Measurements from ENCODE around the gene FAM204A.

The FAM204A gene

GRCh38 chr10:118341791-118342637 is at the start of gene FAM204A:
TSS of gene FAM204A (minus strand) at chr10:118342324. CDS start at chr10:118336415, 5,909 bp downstream.
- DNase-seq, result peak; percentile 95

GRCh38 chr10:118383699-118384098 is 41.6 kb upstream of the FAM204A start:
- no peak for DNase-seq

GRCh38 chr10:118383063-118383689 is 41.1 kb upstream of the FAM204A start:
- DNase-seq, result no peak

DNA sequence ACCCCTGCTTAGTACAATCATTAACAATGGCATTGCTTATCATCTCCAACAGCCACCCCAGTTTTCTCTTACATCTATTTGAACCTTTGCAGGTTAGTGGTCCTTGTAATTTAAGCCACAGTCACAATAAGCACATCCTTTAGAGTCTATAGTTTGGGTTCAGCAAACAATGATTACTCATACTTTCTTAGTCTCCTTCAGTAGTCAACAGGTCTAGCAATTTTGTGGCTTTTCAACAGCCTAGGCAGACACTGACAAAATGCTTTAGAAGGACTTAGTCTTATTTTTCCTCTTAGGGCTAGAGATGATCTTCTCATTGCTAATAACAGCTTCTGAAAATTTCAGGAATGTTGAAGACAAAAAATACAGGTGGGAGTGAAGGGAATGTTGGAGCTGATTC is 32.3 kb upstream of the FAM204A start:
- no peak for DNase-seq

- no peak for DNase-seq
These were observed 31.7 kb upstream of the FAM204A start for GRCh38 chr10:118373786-118374185.

- DNase-seq, result no peak
These were observed 28.4 kb upstream of the FAM204A start for GRCh38 chr10:118370499-118370898.

- DNase-seq, result no peak
These were observed 27.6 kb upstream of the FAM204A start for GRCh38 chr10:118369641-118370205.

DNA sequence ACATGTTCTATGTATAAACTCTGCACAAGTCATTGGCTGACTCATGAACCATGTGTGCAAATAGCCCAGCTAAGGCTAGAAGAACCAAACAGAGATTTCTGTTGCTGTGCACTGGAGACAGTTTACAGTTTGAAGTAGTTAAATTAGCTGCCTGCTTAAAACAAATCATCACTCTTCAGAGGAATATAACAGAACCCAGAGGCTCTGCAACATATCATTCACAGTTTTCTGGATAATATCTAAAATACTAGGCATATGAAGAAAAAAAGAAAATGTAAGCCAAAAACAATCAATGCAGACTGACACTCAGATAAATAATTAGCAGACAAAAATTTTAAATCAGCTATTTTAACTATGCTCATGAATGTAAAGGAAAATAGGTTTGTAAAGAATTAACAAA is 23.6 kb upstream of the FAM204A start:
- no peak for DNase-seq

GRCh38 chr10:118362103-118362502 is 20.0 kb upstream of the FAM204A start:
- no peak for DNase-seq

GRCh38 chr10:118358327-118358726 is 16.2 kb upstream of the FAM204A start:
- no peak for DNase-seq

DNA sequence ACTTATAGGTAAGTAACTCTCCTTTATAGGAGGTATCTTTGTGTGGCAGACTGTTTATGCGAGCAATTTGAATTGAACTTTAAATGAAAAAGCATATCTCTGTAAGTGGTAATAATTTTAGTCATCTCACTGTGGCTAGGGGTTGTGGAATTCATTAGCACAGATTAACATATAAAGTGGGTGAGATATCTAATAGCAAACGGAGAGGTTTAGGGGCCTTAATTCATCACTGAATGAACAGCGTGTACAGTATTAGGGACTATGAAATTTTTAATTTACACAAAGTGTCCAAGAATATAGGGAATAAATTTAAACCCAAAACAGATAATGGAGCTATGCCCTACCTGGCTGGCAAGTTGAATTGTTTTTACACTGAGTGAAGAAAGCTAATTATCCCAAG is 15.7 kb upstream of the FAM204A start:
- DNase-seq, result no peak

GRCh38 chr10:118356628-118357027 is 14.5 kb upstream of the FAM204A start:
- DNase-seq, result no peak

DNA sequence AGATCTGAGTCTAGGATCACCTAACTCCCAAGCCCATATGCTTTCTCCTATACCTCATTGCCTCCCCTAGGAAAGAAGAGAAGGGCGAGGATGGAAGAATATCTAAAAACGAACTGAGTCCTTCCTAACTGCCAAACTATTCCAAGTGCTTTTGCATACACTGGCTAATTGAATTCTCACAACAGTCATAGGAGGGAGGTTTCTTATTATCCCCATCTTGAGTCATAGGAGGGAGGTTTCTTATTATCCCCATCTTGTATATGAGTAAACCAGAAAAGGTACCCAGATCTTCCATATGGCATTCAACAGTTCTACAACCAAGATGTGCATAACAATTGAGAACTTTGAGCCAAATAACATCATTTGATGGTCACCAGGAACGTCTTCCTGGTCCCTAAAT is 13.1 kb upstream of the FAM204A start:
- no peak for DNase-seq

- no peak for DNase-seq
These were observed 7.1 kb upstream of the FAM204A start for GRCh38 chr10:118349235-118349634.

- DNase-seq, result no peak
These were observed 1.4 kb upstream of the FAM204A start for GRCh38 chr10:118343549-118343948.

GRCh38 chr10:118343115-118343514 is 991 bp upstream of the FAM204A start:
- no peak for DNase-seq

GRCh38 chr10:118342638-118343020 is 505 bp upstream of the FAM204A start:
- no peak for DNase-seq

DNA sequence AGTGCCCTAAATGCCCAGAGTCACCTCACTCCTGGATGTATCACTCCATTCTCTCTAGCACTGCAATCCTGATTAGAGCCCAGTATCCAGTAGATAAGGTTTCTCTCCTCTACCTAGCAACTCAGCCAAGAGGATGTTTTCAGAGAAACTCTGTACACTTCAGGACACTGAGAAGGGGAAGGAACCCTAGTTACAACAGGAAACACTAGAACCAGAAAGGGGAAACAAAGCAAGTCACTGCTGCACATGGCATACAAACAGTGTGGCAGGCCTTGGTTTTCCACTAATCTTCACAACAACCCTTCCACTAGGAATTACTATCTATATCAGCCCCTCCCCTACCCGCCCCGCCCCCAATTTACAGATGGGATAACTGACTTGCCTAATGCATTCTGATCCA is 1.6 kb downstream of the FAM204A start:
- DNase-seq, result no peak

DNA sequence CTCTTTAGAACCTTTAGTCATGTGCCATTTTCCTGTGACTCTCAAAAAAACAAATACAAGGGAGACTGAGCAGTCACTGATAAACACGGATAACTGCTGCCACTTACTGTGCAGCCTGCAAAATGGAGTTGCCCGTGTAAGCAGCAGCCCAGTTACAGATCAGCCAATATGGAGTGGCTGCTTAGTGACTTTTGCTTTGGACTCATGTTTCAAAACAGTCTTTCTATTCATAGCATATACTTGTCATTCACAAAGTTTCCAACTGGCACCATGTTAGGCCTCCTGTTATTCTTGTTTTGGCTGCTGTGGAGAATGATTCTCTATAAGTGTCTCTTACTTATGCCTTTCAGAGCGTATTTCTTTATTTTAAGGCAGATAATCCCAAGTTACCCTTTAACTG is 3.0 kb downstream of the FAM204A start:
- no peak for DNase-seq

GRCh38 chr10:118337356-118337755 is 4.8 kb downstream of the FAM204A start:
- no peak for DNase-seq

GRCh38 chr10:118333871-118334270 is 8.3 kb downstream of the FAM204A start:
- DNase-seq, result no peak

GRCh38 chr10:118332948-118333710 is 9.0 kb downstream of the FAM204A start:
- no peak for DNase-seq

DNA sequence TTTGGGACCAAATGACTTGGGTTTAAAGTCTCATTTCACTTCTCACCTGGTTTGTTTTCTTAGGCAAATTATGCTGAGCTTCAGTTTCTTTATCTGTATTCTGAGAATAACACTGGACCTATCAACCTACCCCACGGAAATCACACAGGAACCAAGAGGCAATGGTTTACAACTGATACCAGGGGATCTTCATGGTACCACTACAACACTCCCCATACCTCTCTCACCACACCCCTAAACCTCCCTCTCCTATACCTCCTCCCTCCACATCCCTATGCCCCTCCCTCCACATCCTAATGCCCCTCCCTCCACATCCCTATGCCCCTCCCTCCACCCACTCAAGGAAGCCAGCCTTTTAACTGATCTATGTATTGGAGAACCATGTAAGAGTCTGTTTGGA is 9.9 kb downstream of the FAM204A start:
- DNase-seq, result no peak

Measured in activated CD4-positive, CD25-positive, alpha-beta regulatory T cell treated with anti-CD3 and anti-CD28 coated beads, Interleukin-2, amount 50 U/mL, for 72 hours (primary cell).